Thyroid gland (tissue), 4 donors: Measurements from ENCODE around the gene MMD. TPM values are rescaled to one million over a fixed set of nuclear protein-coding genes. Genes with fewer than 3 reads are reported as not detected.

ENCODE experiments used
- DNase-seq, 2 donors: peaks; one replicate each; pipeline ENCODE4 v3.0.0-alpha.2; 2019
- H3K27ac ChIP-seq, 3 donors: fragments of 200-600 bp; sonication (generic); 1 replicate in 2 of 3; 2 replicates in 1 of 3; pipeline ENCODE4 v1.5.1; 2016 to 2019; ENCODE audit warnings: mild to moderate bottlenecking in 1 of 3, moderate library complexity in 1 of 3
- H3K27me3 ChIP-seq: fragments of 200-600 bp; sonication (generic); one replicate; pipeline ENCODE4 v1.5.1; 2019
- H3K36me3 ChIP-seq, 2 donors: fragments of 200-600 bp; sonication (generic); one replicate each; pipeline ENCODE4 v1.5.1; 2016 to 2019
- H3K4me1 ChIP-seq, 2 donors: fragments of 200-600 bp; sonication (generic); one replicate each; pipeline ENCODE4 v1.5.1; 2017 to 2019
- H3K4me3 ChIP-seq, 3 donors: fragments of 200-600 bp; sonication (generic); replicated peaks in 1 of 3; 1 replicate in 2 of 3; 2 replicates in 1 of 3; pipeline ENCODE4 v1.5.1; 2016; ENCODE audit warnings: mild to moderate bottlenecking in 1 of 3
- H3K9me3 ChIP-seq: fragments of 200-600 bp; sonication (generic); one replicate; pipeline ENCODE4 v1.5.1; 2017
- CTCF ChIP-seq, 6 experiments: fragments of 200-600 bp in 3 of 6; fragments of 450-650 bp in 3 of 6; sonication (generic) in 3 of 6; IDR thresholded peaks; one replicate each; pipeline ENCODE4 v1.5.1; 2016 to 2019; ENCODE audit warnings: antibody characterized with exemption in 6 of 6, mild to moderate bottlenecking in 2 of 6, inconsistent platforms in 1 of 6, moderate library complexity in 1 of 6
- POLR2A ChIP-seq, 2 donors: fragments of 450-650 bp; IDR thresholded peaks; one replicate each; pipeline ENCODE4 v1.6.1; 2017; ENCODE audit warnings: antibody characterized with exemption in 2 of 2, mild to moderate bottlenecking in 2 of 2, moderate library complexity in 1 of 2
- WGBS, 2 donors: methylation state at CpG; one replicate each; pipeline ENCODE4 v1.1.5; 2017; 5-methylcytosine and 5-hydroxymethylcytosine counted together
- intact Hi-C: fragments of 100-400 bp; cut with DNase I; formaldehyde crosslinking; loops from one replicate; pipeline ENCODE4 v1.15.1; 2023
- total RNA-seq, 4 donors: library from RNA; depleted of rRNA; stranded (reverse); fragments of >200 nt; gene quantifications; one replicate each; pipeline ENCODE4 v1.2.3, GENCODE V29; 2016

Gene MMD
- total RNA-seq, 4 donors from 2014 or later: 8.9 to 21.9 (median 15.3) TPM

- Histone ChIP-seq H3K4me1 (peaks cover 0 to 9% of the 10 kb centered on the region in 2 donors), H3K36me3 (no peaks in the 10 kb centered on the region), H3K4me3 (no peak overlapping the region), H3K27ac (no peak overlapping the region), H3K27me3 (no peaks in the 10 kb centered on the region), H3K9me3 (no peaks in the 10 kb centered on the region)
- TF ChIP-seq POLR2A (IDR thresholded peaks at IDR 0.05) (no peak), CTCF (IDR thresholded peaks at IDR 0.05) (no peak)
- WGBS, 2 donors: 83 to 100% methylated on average over 1 of the region's 1 CpG
- intact Hi-C loops: loop anchor here (5.0 kb wide), 1 partner anchor 354 kb away; no protein-coding TSS in a partner anchor
- DNase-seq: no peak
Observed at GRCh38 chr17:55346658-55347057, 75.0 kb downstream of the MMD start.

- Histone ChIP-seq H3K4me3 (no peak overlapping the region), H3K4me1 (peaks cover 0 to 9% of the 10 kb centered on the region in 2 donors), H3K27me3 (no peaks in the 10 kb centered on the region), H3K27ac (no peak overlapping the region), H3K9me3 (no peaks in the 10 kb centered on the region), H3K36me3 (no peaks in the 10 kb centered on the region)
- 89 to 92% methylated on average over 1 of the region's 1 CpG for WGBS, 2 donors
- DNase-seq: no peak
- intact Hi-C loops: loop anchor here (5.0 kb wide), 1 partner anchor 353 kb away; no protein-coding TSS in a partner anchor
- TF ChIP-seq POLR2A (IDR thresholded peaks at IDR 0.05): no peak
- no peak for TF ChIP-seq CTCF (IDR thresholded peaks at IDR 0.05)
Observed at GRCh38 chr17:55345132-55345531, 76.5 kb downstream of the MMD start.

- intact Hi-C loops: loop anchor here (5.0 kb wide), 1 partner anchor 42 kb away; no protein-coding TSS in a partner anchor
- TF ChIP-seq CTCF (IDR thresholded peaks at IDR 0.05) (no peak), POLR2A (IDR thresholded peaks at IDR 0.05) (no peak)
- no peaks in the 10 kb centered on the region for H3K36me3 ChIP-seq
Observed at GRCh38 chr17:55344514-55344997, 77.1 kb downstream of the MMD start.

GRCh38 chr17:55343900-55344513 lies 77.6 kb downstream of the MMD start:
- TF ChIP-seq CTCF (IDR thresholded peaks at IDR 0.05) (no peak), POLR2A (IDR thresholded peaks at IDR 0.05) (no peak)
- Histone ChIP-seq H3K36me3 (no peaks in the 10 kb centered on the region), H3K4me1 (peaks cover 0 to 6% of the 10 kb centered on the region in 2 donors), H3K27ac (no peak overlapping the region), H3K4me3 (no peak overlapping the region), H3K27me3 (no peaks in the 10 kb centered on the region), H3K9me3 (no peaks in the 10 kb centered on the region)
- intact Hi-C loops: loop anchor here (5.0 kb wide), 1 partner anchor 42 kb away; no protein-coding TSS in a partner anchor
- 75 to 90% methylated on average over 4 of the region's 4 CpGs for WGBS, 2 donors
- no peak for DNase-seq

More at GRCh38 chr17:55344514-55344997, 77.1 kb downstream of the MMD start:
- no peaks in the 10 kb centered on the region for H3K9me3 ChIP-seq
- 89 to 93% methylated on average over 3 of the region's 3 CpGs for WGBS, 2 donors
- H3K27me3 ChIP-seq: no peaks in the 10 kb centered on the region
- no peak overlapping the region for H3K4me3 ChIP-seq
- DNase-seq: no peak
- H3K4me1 ChIP-seq: peaks cover 0 to 9% of the 10 kb centered on the region in 2 donors
- H3K27ac ChIP-seq: no peak overlapping the region
